Measurements from ENCODE around the gene CD82. TPM values are rescaled to one million over a fixed set of nuclear protein-coding genes. Genes with fewer than 3 reads are reported as not detected.
A peak's percentile ranks its signal among the peaks of the same experiment; 100 is the strongest.

Gene CD82
- total and polyA plus RNA-seq, 11 donors = 20.1 to 76.2 (median 37.3) TPM

- Histone ChIP-seq H3K27me3 (no peaks in the 10 kb centered on the region), H3K27ac (peak overlapping the region in 2 of 12 donors; percentile 55 to 85), H3K4me3 (no peak overlapping the region), H3K9me3 (no peaks in the 10 kb centered on the region), H3K36me3 (peaks cover 0 to 22% (median 0%) of the 10 kb centered on the region in 9 donors), H3K4me1 (peaks cover 0 to 42% (median 24%) of the 10 kb centered on the region in 12 donors)
- intact Hi-C loops (cut with DNase I) = no loop called here
- DNase-seq = no peak
- no peak for TF ChIP-seq POLR2A (IDR thresholded peaks at IDR 0.05)
- no peak for TF ChIP-seq CTCF (IDR thresholded peaks at IDR 0.05)
- 84 to 91% (median 85%) methylated on average over 4 of the region's 4 CpGs for WGBS, 4 donors
- no peak for ATAC-seq
Measured at GRCh38 chr11:44591557-44591956, 26.1 kb downstream of the CD82 start.

GRCh38 chr11:44592125-44592940 is 26.9 kb downstream of the CD82 start:
- peak in 1 of 4 donors; percentile 26 for ATAC-seq

GRCh38 chr11:44593251-44593650 is 27.8 kb downstream of the CD82 start:
- intact Hi-C loops (cut with DNase I) = no loop called here
- 60 to 67% (median 66%) methylated on average over 5 to 8 of the region's 8 CpGs for WGBS, 4 donors
- H3K9me3 ChIP-seq = no peaks in the 10 kb centered on the region
- peaks cover 0 to 52% (median 37%) of the 10 kb centered on the region in 12 donors for H3K4me1 ChIP-seq
- no peak overlapping the region for H3K4me3 ChIP-seq
- DNase-seq = no peak
- ATAC-seq = no peak
- peaks cover 0 to 11% (median 0%) of the 10 kb centered on the region in 9 donors for H3K36me3 ChIP-seq
- H3K27ac ChIP-seq = peak overlapping the region in 4 of 12 donors; percentile 12 to 85 (median 40)
- TF ChIP-seq CTCF (IDR thresholded peaks at IDR 0.05) (no peak), POLR2A (IDR thresholded peaks at IDR 0.05) (no peak)
- H3K27me3 ChIP-seq = no peaks in the 10 kb centered on the region

More at GRCh38 chr11:44592125-44592940, 26.9 kb downstream of the CD82 start:
- DNase-seq = no peak
- no peak overlapping the region for H3K4me3 ChIP-seq
- intact Hi-C loops (cut with DNase I) = no loop called here
- 51 to 73% (median 65%) methylated on average over 13 of the region's 13 CpGs for WGBS, 4 donors
- peak overlapping the region in 5 of 12 donors; percentile 12 to 85 (median 34) for H3K27ac ChIP-seq
- H3K27me3 ChIP-seq = no peaks in the 10 kb centered on the region
- peaks cover 0 to 50% (median 30%) of the 10 kb centered on the region in 12 donors for H3K4me1 ChIP-seq
- no peaks in the 10 kb centered on the region for H3K9me3 ChIP-seq
- no peak for TF ChIP-seq CTCF (IDR thresholded peaks at IDR 0.05)
- TF ChIP-seq POLR2A (IDR thresholded peaks at IDR 0.05) = no peak
- H3K36me3 ChIP-seq = peaks cover 0 to 21% (median 0%) of the 10 kb centered on the region in 9 donors

GRCh38 chr11:44595006-44595405 is 29.5 kb downstream of the CD82 start:
- H3K4me1 ChIP-seq = peaks cover 0 to 58% (median 39%) of the 10 kb centered on the region in 12 donors
- no peak for DNase-seq
- no peaks in the 10 kb centered on the region for H3K27me3 ChIP-seq
- WGBS, 4 donors = 72 to 100% (median 74%) methylated on average over 1 to 6 of the region's 6 CpGs
- no peaks in the 10 kb centered on the region for H3K36me3 ChIP-seq
- no peak for ATAC-seq
- intact Hi-C loops (cut with DNase I) = no loop called here
- H3K27ac ChIP-seq = peak overlapping the region in 1 of 12 donors; percentile 17
- no peak overlapping the region for H3K4me3 ChIP-seq
- H3K9me3 ChIP-seq = no peaks in the 10 kb centered on the region
- TF ChIP-seq POLR2A (IDR thresholded peaks at IDR 0.05) (no peak), CTCF (IDR thresholded peaks at IDR 0.05) (no peak)
